Natural killer cell (primary cell): ENCODE measurements around the gene SLC43A1. TPM values are rescaled to one million over a fixed set of nuclear protein-coding genes. Genes with fewer than 3 reads are reported as not detected.

ENCODE experiments used
- ATAC-seq, 3 donors: fragments of 150-1000 bp in 2 of 3; fragments of 200-7000 bp in 1 of 3; cut with Tn5 transposase; 1 replicate in 1 of 3; 2 replicates in 2 of 3; pipeline ENCODE4 v1.10.0; 2021; ENCODE audit warnings: mild to moderate bottlenecking in 2 of 3, moderate library complexity in 2 of 3
- DNase-seq, 2 donors: peaks; one replicate each; pipeline versions ENCODE4 v3.0.0 to v3.0.0-alpha.2; 2013 to 2021; ENCODE audit warnings: mixed read lengths in 1 of 2
- H3K27ac ChIP-seq: one replicate; pipeline ENCODE4 v1.5.1; 2013; ENCODE audit warnings: mild to moderate bottlenecking, low read length
- H3K27me3 ChIP-seq: one replicate; pipeline ENCODE4 v1.6.1; 2013; ENCODE audit warnings: low read length; ENCODE audit not compliant: control insufficient read depth, insufficient read depth
- H3K36me3 ChIP-seq: one replicate; pipeline ENCODE4 v1.6.1; 2013; ENCODE audit warnings: low read length; ENCODE audit not compliant: control insufficient read depth, insufficient read depth
- H3K4me1 ChIP-seq: one replicate; pipeline ENCODE4 v1.6.1; 2013; ENCODE audit warnings: low read length; ENCODE audit not compliant: control insufficient read depth, insufficient read depth
- H3K4me3 ChIP-seq: one replicate; pipeline ENCODE4 v1.5.1; 2013; ENCODE audit warnings: low read length
- H3K9me3 ChIP-seq: one replicate; pipeline ENCODE4 v1.6.1; 2013; ENCODE audit warnings: low read length; ENCODE audit not compliant: control insufficient read depth, insufficient read depth
- H3K27ac Mint-ChIP-seq, 2 donors: one replicate each; pipeline ENCODE4 v1.8.0; 2022; ENCODE audit warnings: mild to moderate bottlenecking in 2 of 2, mixed read lengths in 2 of 2, moderate library complexity in 1 of 2
- H3K27me3 Mint-ChIP-seq, 2 donors: one replicate each; pipeline ENCODE4 v1.8.0; 2022; ENCODE audit warnings: low read depth in 2 of 2, mixed read lengths in 2 of 2
- H3K36me3 Mint-ChIP-seq: one replicate; pipeline ENCODE4 v1.8.0; 2022; ENCODE audit warnings: mixed read lengths
- H3K4me1 Mint-ChIP-seq, 2 donors: one replicate each; pipeline ENCODE4 v1.8.0; 2022; ENCODE audit warnings: mixed read lengths in 2 of 2
- H3K4me3 Mint-ChIP-seq: one replicate; pipeline ENCODE4 v1.8.0; 2022; ENCODE audit warnings: mild to moderate bottlenecking, moderate library complexity, mixed read lengths
- H3K9me3 Mint-ChIP-seq, 2 donors: one replicate each; pipeline ENCODE4 v1.8.0; 2022; ENCODE audit warnings: mixed read lengths in 2 of 2
- CTCF ChIP-seq: fragments of 200-600 bp; IDR thresholded peaks from one replicate; pipeline ENCODE4 v1.8.0; 2022; ENCODE audit warnings: antibody characterized with exemption
- WGBS: methylation state at CpG from one replicate; pipeline ENCODE4 v1.1.7; 2013; ENCODE audit warnings: missing lambda C conversion rate; ENCODE audit not compliant: insufficient coverage; 5-methylcytosine and 5-hydroxymethylcytosine counted together
- intact Hi-C: fragments of 100-400 bp; cut with micrococcal nuclease; formaldehyde crosslinking; loops from one replicate; pipeline ENCODE4 v1.14.2; 2022
- total RNA-seq, 4 donors: library from RNA; stranded (reverse); fragments of 120-200 nt in 1 of 4; gene quantifications; one replicate each; pipeline versions ENCODE4 v1.2.3 to v1.2.4, GENCODE V29; 2013 to 2022

Gene SLC43A1
- total RNA-seq, 3 donors from 2014 or later (not counting 1 experiment from before 2014, with no cell fraction given), result 11.3 to 20.6 (median 13.9) TPM

GRCh38 chr11:57496109-57496820, 19.2 kb downstream of the SLC43A1 start:
- Histone ChIP-seq H3K36me3 (peaks cover 3% of the 10 kb centered on the region), H3K27ac (no peak overlapping the region), H3K4me3 (no peak overlapping the region), H3K4me1 (no peaks in the 10 kb centered on the region), H3K27me3 (no peaks in the 10 kb centered on the region), H3K9me3 (no peaks in the 10 kb centered on the region)
- Mint-ChIP-seq H3K4me3 (no peak overlapping the region), H3K4me1 (peaks cover 0 to 7% of the 10 kb centered on the region in 2 donors), H3K36me3 (no peaks in the 10 kb centered on the region), H3K27me3 (no peaks in the 10 kb centered on the region), H3K9me3 (no peaks in the 10 kb centered on the region), H3K27ac (no peak overlapping the region)
- no peak for TF ChIP-seq CTCF
- intact Hi-C loops, result loop anchor here (10.0 kb wide), 1 partner anchor 309 kb away; no protein-coding TSS in a partner anchor
- WGBS, result 95% methylated on average over 8 of the region's 9 CpGs
- DNase-seq (no peak), ATAC-seq (no peak)

GRCh38 chr11:57493507-57494503, 21.7 kb downstream of the SLC43A1 start:
- no peak overlapping the region for H3K27ac Mint-ChIP-seq
- WGBS, result 84% methylated on average over 15 of the region's 15 CpGs

GRCh38 chr11:57491371-57492061, 24.0 kb downstream of the SLC43A1 start:
- intact Hi-C loops, result loop anchor here (10.0 kb wide), 1 partner anchor 313 kb away; no protein-coding TSS in a partner anchor
- 90% methylated on average over 11 of the region's 11 CpGs for WGBS
- Histone ChIP-seq H3K4me3 (no peak overlapping the region), H3K36me3 (peaks cover 15% of the 10 kb centered on the region), H3K27me3 (no peaks in the 10 kb centered on the region), H3K27ac (no peak overlapping the region), H3K9me3 (no peaks in the 10 kb centered on the region), H3K4me1 (no peaks in the 10 kb centered on the region)
- Mint-ChIP-seq H3K9me3 (no peaks in the 10 kb centered on the region), H3K27me3 (no peaks in the 10 kb centered on the region), H3K4me3 (no peak overlapping the region), H3K36me3 (no peaks in the 10 kb centered on the region), H3K4me1 (no peaks in the 10 kb centered on the region), H3K27ac (no peak overlapping the region)
- peak; percentile 47 to 68 for DNase-seq
- peak; percentile 62 to 71 (median 69) for ATAC-seq
- TF ChIP-seq CTCF, result peak; percentile 57

More at GRCh38 chr11:57493507-57494503, 21.7 kb downstream of the SLC43A1 start:
- peak; percentile 96 for TF ChIP-seq CTCF
- Mint-ChIP-seq H3K4me1 (no peaks in the 10 kb centered on the region), H3K27me3 (no peaks in the 10 kb centered on the region), H3K4me3 (no peak overlapping the region), H3K9me3 (no peaks in the 10 kb centered on the region), H3K36me3 (no peaks in the 10 kb centered on the region)
- Histone ChIP-seq H3K36me3 (peaks cover 9% of the 10 kb centered on the region), H3K4me3 (no peak overlapping the region), H3K27me3 (no peaks in the 10 kb centered on the region), H3K27ac (no peak overlapping the region), H3K9me3 (no peaks in the 10 kb centered on the region), H3K4me1 (no peaks in the 10 kb centered on the region)
- peak; percentile 56 to 83 for DNase-seq
- intact Hi-C loops, result loop anchor here (1.0 to 10.0 kb wide), 3 partner anchors 33 to 311 kb away; no protein-coding TSS in a partner anchor
- peak; percentile 74 to 91 (median 87) for ATAC-seq
